Endodermal cell (in vitro differentiated cells): ENCODE measurements around the gene C1orf105. TPM values are rescaled to one million over a fixed set of nuclear protein-coding genes. Genes with fewer than 3 reads are reported as not detected.

Experiments used
- DNase-seq: peaks from one replicate; pipeline ENCODE4 v3.0.0-alpha.2; 2017
- H3K27ac ChIP-seq: 2 replicates; pipeline ENCODE4 v1.5.1; 2013; ENCODE audit warnings: mild to moderate bottlenecking, low read depth, low read length, moderate library complexity
- H3K27me3 ChIP-seq: 2 replicates; pipeline ENCODE4 v1.6.1; 2013; ENCODE audit warnings: mild to moderate bottlenecking, low read length, moderate library complexity; ENCODE audit not compliant: insufficient read depth, control insufficient read depth, poor library complexity, severe bottlenecking
- H3K36me3 ChIP-seq: 2 replicates; pipeline ENCODE4 v1.7.0; 2013; ENCODE audit warnings: mild to moderate bottlenecking, low read length, moderate library complexity; ENCODE audit not compliant: control insufficient read depth, insufficient read depth
- H3K4me1 ChIP-seq: one replicate; pipeline ENCODE4 v1.7.0; 2013; ENCODE audit warnings: low read length; ENCODE audit not compliant: control insufficient read depth, insufficient read depth
- H3K4me3 ChIP-seq: 2 replicates; pipeline ENCODE4 v1.5.1; 2013; ENCODE audit warnings: mild to moderate bottlenecking, low read length, moderate library complexity
- H3K9ac ChIP-seq: 2 replicates; pipeline ENCODE4 v1.6.1; 2013; ENCODE audit warnings: mild to moderate bottlenecking, low read length, moderate library complexity; ENCODE audit not compliant: poor library complexity, severe bottlenecking; ENCODE audit errors: extremely low read depth
- H3K9me3 ChIP-seq: 2 replicates; pipeline ENCODE4 v1.6.1; 2013; ENCODE audit warnings: mild to moderate bottlenecking, low read length, moderate library complexity; ENCODE audit not compliant: control insufficient read depth
- H3K27ac Mint-ChIP-seq: 2 replicates; pipeline ENCODE4 v1.8.0; 2020; ENCODE audit warnings: mixed read lengths
- H3K27me3 Mint-ChIP-seq: 2 replicates; pipeline ENCODE4 v1.8.0; 2021; ENCODE audit warnings: mild to moderate bottlenecking, mixed read lengths; ENCODE audit not compliant: insufficient read depth
- H3K36me3 Mint-ChIP-seq: 2 replicates; pipeline ENCODE4 v1.8.0; 2020; ENCODE audit warnings: low read depth, mixed read lengths
- H3K4me1 Mint-ChIP-seq: 2 replicates; pipeline ENCODE4 v1.8.0; 2020; ENCODE audit warnings: mixed read lengths
- H3K4me3 Mint-ChIP-seq: 2 replicates; pipeline ENCODE4 v1.8.0; 2020; ENCODE audit warnings: mild to moderate bottlenecking, moderate library complexity, mixed read lengths
- H3K9me3 Mint-ChIP-seq: 2 replicates; pipeline ENCODE4 v1.8.0; 2020; ENCODE audit warnings: mild to moderate bottlenecking, mixed read lengths
- WGBS, 2 experiments: methylation state at CpG; one replicate each; pipeline versions ENCODE4 v1.1.5 to v1.1.7; 2013; ENCODE audit warnings: missing lambda C conversion rate in 2 of 2, mixed read lengths in 1 of 2; ENCODE audit not compliant: insufficient coverage in 1 of 2, insufficient read length in 1 of 2; 5-methylcytosine and 5-hydroxymethylcytosine counted together
- total RNA-seq, 2 donors: library from RNA; stranded (reverse); fragmentation: NEBNext Ultra II Directional in 1 of 2; extraction: Animal tissue kit (Norgen Biotek cat#: 25700) in 1 of 2; gene quantifications; 2 replicates in 1 of 2; 3 replicates in 1 of 2; pipeline ENCODE4 v1.2.1, GENCODE V29; 2021
- TF ChIP-seq, protein P1 (sequence below): fragments of 200-600 bp; sonication (generic); conservative IDR thresholded peaks from 2 replicates; pipeline ENCODE4 v1.5.0; 2021; ENCODE audit warnings: antibody characterized with exemption, mild to moderate bottlenecking

The C1orf105 gene
- total RNA-seq, 2 donors from 2014 or later, result not detected

DNA sequence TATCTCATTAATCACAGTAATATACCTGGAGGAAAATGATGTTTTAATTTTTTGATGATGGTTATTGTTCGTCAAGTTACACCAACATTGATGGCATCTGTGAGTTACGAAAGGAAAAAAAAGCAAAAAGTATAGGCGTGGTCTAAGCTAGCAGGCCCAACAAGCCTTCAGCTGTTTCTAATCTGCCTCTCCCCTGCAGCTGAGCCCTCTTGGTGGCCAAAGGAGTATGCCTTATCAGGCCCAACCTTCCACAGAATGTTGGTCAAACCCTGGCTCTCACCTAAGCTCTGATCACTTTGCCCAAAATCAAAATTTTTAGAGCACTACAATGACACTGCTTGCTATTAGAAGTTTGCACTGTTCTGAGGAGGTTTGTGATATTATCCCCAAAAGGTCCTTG lies 4.9 kb downstream of the C1orf105 start:
- Mint-ChIP-seq H3K4me3 (no peak overlapping the region), H3K4me1 (peaks cover 17% of the 10 kb centered on the region), H3K27ac (no peak overlapping the region), H3K27me3 (no peaks in the 10 kb centered on the region), H3K36me3 (no peaks in the 10 kb centered on the region), H3K9me3 (no peaks in the 10 kb centered on the region)
- H3K4me1 ChIP-seq, result no peaks in the 10 kb centered on the region
- H3K9me3 ChIP-seq, result no peaks in the 10 kb centered on the region
- 89 to 100% methylated on average over 3 of the region's 3 CpGs for WGBS, 2 experiments
- H3K27ac ChIP-seq, result no peak overlapping the region
- DNase-seq, result no peak
- H3K27me3 ChIP-seq, result no peaks in the 10 kb centered on the region
- TF ChIP-seq, protein P1, sequence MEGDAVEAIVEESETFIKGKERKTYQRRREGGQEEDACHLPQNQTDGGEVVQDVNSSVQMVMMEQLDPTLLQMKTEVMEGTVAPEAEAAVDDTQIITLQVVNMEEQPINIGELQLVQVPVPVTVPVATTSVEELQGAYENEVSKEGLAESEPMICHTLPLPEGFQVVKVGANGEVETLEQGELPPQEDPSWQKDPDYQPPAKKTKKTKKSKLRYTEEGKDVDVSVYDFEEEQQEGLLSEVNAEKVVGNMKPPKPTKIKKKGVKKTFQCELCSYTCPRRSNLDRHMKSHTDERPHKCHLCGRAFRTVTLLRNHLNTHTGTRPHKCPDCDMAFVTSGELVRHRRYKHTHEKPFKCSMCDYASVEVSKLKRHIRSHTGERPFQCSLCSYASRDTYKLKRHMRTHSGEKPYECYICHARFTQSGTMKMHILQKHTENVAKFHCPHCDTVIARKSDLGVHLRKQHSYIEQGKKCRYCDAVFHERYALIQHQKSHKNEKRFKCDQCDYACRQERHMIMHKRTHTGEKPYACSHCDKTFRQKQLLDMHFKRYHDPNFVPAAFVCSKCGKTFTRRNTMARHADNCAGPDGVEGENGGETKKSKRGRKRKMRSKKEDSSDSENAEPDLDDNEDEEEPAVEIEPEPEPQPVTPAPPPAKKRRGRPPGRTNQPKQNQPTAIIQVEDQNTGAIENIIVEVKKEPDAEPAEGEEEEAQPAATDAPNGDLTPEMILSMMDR, result no peak
- no peak overlapping the region for H3K9ac ChIP-seq
- H3K36me3 ChIP-seq, result no peaks in the 10 kb centered on the region
- no peak overlapping the region for H3K4me3 ChIP-seq

DNA sequence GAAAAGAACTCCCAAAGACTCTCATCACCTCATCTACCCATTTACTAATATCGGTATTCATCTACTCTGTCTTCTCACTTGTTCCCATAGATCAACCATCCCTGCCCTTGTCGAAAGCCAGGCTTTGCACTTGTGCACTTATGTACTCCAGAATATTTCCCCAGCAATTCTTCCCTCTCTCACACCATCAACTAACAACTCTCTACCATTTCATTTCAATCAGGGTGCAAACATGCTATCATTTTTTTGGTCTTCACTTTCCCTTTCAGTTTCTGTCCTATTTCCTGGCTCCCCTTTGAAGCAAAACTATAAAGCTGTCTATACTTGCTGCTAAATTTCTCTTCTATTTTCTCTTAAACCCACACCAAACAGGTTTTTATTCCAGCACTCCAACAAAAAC lies 6.7 kb downstream of the C1orf105 start:
- Histone ChIP-seq H3K4me3 (no peak overlapping the region), H3K9me3 (no peaks in the 10 kb centered on the region), H3K4me1 (no peaks in the 10 kb centered on the region), H3K27ac (no peak overlapping the region), H3K27me3 (no peaks in the 10 kb centered on the region), H3K36me3 (no peaks in the 10 kb centered on the region), H3K9ac (no peak overlapping the region)
- H3K27me3 Mint-ChIP-seq, result no peaks in the 10 kb centered on the region
- H3K36me3 Mint-ChIP-seq, result no peaks in the 10 kb centered on the region
- no peak overlapping the region for H3K27ac Mint-ChIP-seq
- H3K9me3 Mint-ChIP-seq, result peaks cover 1% of the 10 kb centered on the region
- TF ChIP-seq, protein P1, result no peak
- H3K4me1 Mint-ChIP-seq, result peaks cover 17% of the 10 kb centered on the region
- no peak for DNase-seq
- no peak overlapping the region for H3K4me3 Mint-ChIP-seq
- WGBS, 2 experiments, result 91 to 97% methylated on average over 2 of the region's 2 CpGs

DNA sequence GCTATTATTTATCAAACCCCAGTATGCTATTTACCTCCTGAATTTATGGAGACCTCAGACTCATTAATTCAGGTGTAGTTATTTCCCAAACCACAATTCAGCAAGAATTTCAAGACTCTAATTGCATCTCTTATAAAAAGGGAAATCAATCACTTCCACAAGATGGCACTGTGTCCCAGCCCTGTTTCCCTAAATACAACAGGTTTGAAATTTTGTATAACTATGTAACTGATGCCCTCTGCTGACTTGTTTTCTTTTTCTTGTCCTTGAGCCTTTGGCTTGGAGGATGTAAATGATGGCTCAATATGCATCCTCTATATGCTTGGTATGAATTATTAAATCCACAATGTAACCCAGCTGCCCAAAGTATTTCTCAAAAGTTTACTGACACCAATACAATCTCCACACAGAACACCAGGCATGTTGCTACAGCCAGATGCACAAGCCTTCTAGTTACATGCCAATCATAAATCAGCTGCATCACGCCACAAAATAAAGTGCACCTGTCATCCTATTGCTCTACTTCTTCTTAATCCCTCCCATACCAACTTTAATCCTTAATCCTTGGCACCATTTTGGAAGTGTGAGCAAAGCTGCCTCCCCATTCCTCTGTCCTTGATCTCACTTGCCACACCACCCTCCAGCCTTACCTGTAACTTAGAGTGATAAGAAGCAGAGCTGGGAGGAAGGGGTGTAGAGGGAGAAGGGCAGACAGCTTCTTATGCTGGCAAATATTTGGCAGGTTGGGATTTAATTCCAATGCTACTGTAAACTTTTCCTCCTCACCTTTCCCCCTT lies 9.0 kb downstream of the C1orf105 start:
- Histone ChIP-seq H3K9me3 (no peaks in the 10 kb centered on the region), H3K27ac (no peak overlapping the region), H3K4me3 (no peak overlapping the region), H3K4me1 (no peaks in the 10 kb centered on the region), H3K27me3 (no peaks in the 10 kb centered on the region), H3K36me3 (no peaks in the 10 kb centered on the region), H3K9ac (no peak overlapping the region)
- H3K4me1 Mint-ChIP-seq, result peaks cover 20% of the 10 kb centered on the region
- H3K9me3 Mint-ChIP-seq, result peaks cover 7% of the 10 kb centered on the region
- peaks cover 2% of the 10 kb centered on the region for H3K36me3 Mint-ChIP-seq
- no peak overlapping the region for H3K4me3 Mint-ChIP-seq
- 94 to 100% methylated on average over 1 of the region's 1 CpG for WGBS, 2 experiments
- DNase-seq, result peak; percentile 62
- no peak overlapping the region for H3K27ac Mint-ChIP-seq
- TF ChIP-seq, protein P1, result peak; percentile 83
- H3K27me3 Mint-ChIP-seq, result no peaks in the 10 kb centered on the region
